Measurements from ENCODE around the gene HOXB6.
A peak's percentile ranks its signal among the peaks of the same experiment; 100 is the strongest.

The HOXB6 gene

DNA sequence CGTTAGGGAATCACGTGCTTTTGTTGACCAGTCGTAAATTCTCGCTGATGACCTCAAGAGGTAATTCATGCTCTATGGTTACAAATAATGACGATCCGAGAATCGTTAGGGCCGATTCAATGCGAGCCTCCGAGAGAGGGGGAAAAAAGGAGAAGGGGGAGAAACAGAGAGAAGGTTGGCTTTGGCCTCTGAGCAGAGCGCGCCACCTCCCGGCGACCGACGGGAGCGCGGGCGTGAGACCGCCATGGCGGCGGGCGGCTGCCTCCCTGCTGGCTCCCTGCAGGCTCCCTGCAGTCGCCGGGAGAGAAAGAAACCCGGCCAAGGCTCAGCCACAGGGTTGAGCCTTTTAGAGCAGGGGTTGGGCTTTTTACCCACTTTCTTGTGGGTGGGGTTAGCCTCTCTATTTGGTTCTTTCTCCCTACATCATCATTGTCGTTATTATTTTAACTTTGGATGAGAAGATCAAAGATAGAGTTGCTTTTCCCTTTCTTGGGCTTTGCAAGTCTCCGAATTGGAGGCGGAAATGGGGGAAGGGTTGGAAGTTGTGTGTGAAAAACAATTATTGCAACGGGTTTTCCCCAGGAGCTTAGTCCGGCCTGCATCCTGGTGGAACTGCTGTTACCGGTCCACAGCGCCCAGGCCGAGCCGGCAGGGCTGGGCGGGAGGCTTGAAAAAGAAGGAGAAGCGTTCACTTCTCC lies 10.8 kb downstream of the HOXB6 start:
- DNase-seq: peak; percentile 83

DNA sequence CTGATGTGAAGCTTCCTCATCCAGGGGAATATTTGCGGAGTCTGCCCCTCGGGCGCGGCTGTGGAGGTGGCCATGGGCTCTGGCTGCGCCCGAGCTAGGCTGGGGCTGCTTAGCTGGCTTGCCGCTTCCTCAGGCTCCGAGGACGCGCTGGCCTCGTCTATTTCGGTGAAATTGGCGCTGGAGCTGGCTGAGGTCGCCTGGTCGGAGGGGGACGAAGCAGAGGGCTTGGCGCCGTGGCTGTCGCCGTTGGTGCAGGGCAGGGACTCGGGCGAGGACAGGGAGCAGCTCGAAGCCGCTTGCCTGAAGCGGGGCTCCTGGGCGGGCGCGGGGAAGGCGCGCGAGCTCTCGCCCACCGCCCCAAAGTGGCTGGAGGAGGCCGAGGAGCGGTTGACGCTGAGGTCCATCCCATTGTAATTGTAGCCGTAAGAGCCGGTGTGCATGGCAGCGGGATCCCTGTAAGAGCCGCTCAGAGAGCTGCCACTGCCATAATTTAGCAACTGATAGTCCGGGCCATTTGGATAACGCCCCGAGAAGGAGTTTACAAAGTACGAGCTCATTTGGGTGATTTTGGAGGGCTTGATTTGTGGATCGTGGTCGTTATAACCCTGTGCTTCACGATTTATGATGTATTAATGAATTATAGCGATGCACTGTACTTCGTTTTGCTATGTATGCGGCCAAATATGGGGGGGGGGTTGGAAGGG lies 11.5 kb downstream of the HOXB6 start, which contains the start of gene HOXB5:
HOXB5 (minus strand) TSS at position 654 of the 704 bp plus-strand sequence; CDS start at position 557, 97 bp downstream.
- no peak for DNase-seq

DNA sequence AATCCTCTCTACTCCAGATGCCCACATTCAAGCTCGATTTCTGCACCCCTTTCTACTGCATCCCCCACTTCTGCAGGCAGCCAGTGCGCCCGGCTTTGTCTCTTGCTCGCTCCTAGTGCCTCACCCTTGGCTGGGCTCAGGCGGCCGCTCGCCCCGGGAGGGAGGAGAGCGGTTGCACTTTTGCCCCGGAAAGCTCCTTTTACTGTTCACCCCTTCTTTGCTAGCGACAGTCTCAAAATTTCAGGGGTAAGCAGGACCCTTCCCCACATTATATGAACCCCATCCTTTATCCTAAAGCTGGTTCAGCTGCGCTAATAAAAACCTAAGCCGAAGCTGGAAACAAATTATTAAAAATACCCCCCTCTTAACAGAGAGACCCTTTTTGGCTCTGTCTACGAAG lies 12.2 kb downstream of the HOXB6 start:
- no peak for DNase-seq

DNA sequence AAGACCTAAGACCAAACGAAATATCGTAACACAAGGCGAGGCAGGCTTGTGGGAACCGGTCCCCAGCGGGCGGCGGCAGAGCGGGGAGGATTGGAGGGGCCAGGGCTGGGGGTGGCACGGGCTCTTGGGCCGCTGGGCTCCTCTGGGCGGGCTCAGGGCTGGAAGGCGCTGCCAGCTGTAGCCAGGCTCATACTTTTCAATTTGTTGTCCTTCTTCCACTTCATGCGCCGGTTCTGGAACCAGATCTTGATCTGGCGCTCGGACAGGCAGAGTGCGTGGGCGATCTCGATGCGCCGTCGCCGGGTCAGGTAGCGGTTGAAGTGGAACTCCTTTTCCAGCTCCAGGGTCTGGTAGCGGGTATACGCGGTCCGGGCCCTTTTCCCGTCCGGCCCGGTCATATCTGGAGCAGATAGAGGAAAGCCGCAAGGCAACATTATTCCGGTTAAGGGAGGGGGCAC lies 12.7 kb downstream of the HOXB6 start:
- no peak for DNase-seq

DNA sequence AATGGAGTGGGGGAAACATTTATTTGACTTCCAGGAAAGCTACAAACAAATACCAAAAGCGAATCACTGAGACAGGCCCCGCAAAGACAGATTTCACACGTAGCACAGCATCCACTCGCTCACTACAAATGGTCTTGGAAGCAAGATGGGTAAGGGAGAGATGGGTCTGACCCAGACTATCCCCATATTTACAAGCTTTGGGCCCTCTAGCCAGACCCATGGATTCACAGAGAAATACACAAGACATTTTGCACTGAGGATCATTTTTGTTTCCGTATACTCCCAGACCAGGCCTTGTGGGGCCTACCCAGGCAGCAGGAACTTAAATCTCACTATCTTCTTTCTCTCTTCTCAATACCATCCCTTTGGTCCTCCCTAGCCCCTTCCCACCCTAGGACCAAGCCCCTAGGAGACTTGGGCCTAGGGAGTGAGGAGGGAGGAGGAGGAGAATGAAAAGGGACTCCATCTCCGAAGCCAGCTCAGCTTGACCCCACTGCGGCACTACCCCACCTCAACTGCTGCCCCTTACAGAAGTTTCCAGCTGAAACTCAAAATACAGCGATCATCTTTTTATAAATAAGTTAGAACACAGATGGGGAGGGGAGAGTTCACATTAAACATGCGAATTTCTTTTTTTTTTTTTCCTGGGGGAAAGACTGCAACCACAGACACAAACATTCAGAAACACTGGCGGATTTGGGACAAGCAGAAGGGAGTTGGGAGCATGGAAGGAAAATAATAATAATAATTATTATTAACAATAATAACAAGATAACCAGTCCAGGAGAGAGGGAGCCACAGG lies 13.3 kb downstream of the HOXB6 start:
- DNase-seq: no peak

DNA sequence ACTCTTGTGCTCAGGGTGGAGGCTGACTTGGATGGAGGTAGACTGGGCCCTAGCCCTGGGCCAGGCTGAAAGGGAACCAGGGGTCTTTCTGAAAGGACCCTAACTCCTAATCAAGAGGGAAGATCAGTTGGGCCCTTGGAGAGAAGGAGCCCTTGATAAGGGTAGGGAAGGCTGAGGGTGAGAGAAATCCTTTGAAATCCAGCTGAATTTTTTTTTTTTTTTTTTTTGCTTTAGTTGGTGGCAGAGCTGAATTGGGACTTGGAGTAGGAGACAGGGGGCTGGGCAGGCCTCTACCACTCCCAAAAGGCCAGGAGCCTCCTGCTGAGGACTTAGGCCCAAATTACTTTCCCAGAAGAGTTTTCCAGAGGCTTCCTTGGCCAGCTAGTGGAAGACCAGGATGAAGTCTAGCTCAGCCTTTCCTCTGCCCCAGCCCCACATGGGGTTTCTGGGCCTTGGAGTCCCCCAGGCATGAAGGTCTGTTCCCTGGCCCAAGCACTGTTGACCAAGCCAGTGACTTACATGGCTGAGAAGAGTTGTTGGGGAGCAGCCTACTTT lies 14.1 kb downstream of the HOXB6 start:
- DNase-seq: no peak

DNA sequence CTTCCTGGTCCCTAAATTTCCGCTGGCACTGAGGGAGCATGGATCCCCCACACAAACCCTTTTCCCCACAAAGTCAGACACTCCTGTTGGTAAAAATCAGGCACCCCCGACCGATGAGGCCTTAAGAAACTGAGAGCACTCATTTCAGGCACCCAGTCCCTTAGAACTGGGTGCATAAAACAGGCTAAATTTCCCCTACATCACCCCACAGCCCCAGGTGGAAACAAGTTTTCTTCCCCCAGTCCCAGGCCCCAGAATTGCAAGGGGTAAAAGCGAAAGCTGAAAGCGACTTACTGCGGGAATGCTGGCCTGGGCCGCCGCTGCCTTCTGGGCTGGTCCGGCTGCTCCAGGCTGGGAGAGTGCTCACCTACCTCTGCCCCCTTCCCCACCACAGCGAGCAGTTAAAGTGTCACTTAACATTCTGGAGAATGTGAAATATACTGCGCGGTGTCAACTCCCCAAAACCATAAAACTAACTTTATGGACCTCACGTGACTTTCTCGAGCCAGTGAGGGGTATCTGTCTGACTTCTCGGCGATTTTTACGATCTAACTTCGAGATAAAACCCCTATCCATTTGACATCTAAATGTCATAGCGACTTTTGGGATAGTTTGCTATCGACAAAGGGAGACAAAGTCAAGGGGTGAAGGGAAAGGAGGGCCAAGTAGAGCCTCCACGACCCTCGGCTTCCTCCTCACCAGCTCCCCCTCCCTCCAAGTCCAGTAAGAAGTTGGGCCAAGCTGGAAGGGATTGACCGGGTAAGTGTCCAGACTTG lies 14.8 kb downstream of the HOXB6 start, which contains the start of gene HOXB3:
HOXB3 (minus strand) TSS at position 411 of the 776 bp plus-strand sequence. CDS start 37,767 bp downstream, outside the sequence.
- no peak for DNase-seq

DNA sequence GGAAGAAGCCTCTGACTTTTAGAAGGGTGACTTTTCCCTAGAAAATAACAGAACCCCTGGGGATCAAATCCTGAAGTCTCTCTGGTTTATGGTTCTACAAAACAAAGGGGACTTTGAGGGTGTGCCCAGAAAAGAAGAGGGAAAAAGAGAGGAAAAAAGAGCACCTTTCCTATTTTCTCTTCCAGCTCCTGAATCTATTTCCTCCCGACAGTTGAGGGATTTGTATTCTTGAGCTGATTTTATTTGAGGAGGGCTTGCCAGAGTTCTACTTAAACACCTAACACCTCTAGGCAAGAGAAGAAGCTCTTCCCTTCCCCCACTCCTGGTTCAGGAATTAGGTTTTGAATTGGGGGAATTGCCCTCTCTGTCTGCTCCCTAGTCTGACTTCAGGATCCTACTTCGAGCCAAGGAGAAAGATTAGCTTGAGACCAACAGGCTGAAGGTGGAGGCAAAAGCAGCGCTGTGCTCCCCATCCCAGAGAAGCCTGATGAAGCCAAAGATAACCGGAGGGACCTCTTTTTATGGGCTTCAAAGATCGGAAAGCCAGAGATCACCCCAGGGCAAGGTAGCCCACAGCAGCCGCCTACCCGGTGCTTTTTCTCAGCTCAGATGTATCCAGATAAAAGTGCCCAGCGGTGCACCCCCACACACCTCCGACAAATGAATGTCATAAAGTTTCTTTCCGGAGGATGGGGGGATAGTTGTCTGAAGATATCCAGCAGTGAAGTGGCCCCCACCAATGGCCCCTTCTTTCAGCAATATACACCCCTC lies 15.5 kb downstream of the HOXB6 start:
- no peak for DNase-seq

DNA sequence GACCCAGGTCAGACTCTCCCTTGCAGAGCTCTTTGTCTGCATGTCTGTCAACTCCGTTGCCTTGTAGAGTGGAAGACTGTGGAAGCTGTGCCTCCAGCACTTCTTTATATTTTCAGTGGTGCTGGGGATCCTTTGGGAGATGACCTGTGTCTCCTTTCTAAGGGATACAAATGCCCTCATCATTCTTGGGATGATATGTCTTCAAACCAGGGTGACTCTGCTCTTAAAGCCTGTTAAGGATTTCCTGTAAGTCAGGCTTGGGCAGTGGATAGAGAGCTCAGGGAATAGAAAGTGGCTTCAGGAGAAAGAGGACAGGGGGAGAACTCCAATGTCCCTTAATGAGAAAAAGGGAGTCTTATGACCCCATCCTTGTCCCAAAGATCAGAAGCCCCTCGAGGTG lies 16.3 kb downstream of the HOXB6 start:
- DNase-seq: no peak

DNA sequence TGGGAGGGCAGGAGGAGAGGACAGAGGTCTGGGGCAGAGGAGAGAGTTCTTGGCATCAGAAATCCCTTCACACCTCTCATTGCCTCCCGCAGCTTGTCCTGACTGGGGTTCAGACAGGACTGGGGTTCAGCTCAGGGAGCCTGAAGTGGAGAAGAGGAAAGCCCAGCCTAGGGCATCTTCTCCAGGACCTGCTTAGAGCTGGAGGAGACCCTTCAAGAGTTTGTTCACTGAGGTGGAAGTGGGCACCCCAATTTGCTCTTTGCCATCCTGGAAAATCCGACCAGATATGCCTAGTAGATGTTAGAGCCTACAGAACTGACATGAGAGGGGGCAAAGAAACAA lies 16.7 kb downstream of the HOXB6 start:
- DNase-seq: no peak

DNA sequence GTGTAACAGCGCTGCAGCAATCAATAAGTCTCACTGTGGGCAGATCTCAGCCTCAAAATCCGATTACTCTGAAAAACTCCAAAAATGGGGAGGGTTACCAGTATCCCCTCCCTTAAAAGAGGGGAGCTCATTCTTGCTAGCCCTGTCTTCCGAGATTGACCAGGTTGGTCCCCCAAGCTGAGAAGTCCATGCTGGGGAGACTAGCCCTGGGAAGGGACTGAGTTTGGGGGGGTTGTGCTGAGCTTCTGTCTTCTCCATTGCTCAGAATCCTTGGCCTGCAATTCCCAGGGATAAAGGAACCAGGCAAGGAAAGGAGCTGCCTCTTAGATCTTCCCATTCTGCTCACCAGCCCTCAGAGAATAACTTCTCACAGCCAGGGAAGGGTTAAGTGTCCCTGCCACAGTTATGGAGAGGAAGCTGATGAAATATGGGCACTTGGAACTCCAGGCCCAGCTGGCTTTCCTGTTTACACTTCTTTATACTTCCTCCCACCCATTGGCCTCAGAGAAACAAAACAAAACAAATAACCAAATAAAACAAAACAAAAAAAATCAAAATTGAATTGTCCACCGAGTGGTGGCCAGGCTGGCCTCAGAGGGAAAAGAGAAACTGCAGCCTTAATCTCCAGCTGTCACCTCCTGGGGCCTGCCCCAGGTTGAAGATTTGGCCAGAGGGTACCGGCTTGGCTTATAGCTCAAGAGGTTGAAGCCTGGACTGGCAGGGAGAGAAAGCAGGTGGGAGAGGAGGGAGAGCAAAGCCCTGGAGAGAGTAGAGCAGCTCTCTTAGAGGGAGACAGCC lies 17.3 kb downstream of the HOXB6 start:
- no peak for DNase-seq

DNA sequence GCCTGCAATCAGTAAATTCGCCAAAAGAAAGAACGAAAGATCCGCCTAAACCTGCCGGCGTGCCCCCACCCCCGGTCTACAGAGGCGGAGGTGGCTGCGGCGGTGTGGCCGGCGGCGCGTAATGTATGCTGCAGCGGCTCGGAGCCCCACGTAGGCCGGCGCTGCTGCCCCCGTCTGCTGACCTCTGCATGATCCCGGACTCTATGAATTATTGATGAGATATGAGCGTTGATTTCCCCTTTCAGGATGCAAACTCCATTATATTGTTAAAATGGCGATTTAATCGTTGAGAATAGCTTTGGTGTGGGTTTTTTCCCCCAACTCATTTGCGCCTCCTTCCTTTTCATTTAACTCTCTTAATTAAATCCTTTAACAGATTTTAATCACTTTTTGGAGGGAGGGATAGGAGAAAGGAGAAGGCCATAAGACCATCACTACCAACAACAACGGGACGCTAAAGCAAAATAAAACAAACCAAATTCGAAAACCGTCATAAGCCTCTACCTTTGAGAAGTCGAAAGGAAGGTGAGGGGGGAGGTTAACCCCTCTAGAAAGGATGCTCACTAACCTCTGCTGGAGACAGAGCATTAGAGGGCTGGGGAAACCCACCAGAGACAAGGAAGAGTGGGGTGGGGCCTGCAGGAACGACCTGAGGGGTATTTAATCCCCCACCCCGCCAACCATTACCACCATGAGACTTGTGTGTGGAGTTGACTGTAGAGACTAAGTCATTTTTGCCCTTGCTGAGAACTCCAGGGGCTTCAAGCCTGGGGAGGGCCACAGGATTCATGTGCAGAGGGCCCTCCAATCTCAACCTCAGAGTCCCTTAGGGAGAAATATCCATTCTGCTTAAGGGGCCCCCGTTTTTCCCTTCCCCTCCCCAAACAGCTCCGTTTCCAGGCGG lies 18.2 kb downstream of the HOXB6 start:
- DNase-seq: no peak

DNA sequence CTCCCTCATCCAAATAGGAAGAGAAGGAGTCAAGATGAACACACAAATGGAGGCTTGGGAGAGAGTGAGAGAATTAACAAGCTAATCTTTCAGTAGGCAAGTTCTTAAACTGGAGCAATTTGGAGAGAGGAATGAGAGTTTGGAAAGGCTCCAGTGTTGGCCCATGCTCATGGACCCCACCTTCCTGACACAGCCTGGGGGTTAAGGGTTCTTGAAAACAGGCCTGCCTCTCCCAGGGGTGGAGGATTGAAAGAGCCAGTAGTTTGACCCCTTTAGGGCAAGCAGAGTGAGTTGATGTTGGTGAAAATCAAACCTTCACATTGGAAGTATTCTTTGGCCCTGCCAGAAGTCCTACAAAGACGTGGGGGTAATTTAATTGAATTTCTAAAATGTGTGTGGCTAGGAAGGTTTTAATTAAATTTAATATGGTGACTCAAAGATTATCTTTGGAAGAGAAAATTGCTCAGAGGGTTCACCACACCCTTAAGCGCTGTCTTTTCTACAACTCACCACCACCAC lies 20.5 kb downstream of the HOXB6 start:
- DNase-seq: no peak

DNA sequence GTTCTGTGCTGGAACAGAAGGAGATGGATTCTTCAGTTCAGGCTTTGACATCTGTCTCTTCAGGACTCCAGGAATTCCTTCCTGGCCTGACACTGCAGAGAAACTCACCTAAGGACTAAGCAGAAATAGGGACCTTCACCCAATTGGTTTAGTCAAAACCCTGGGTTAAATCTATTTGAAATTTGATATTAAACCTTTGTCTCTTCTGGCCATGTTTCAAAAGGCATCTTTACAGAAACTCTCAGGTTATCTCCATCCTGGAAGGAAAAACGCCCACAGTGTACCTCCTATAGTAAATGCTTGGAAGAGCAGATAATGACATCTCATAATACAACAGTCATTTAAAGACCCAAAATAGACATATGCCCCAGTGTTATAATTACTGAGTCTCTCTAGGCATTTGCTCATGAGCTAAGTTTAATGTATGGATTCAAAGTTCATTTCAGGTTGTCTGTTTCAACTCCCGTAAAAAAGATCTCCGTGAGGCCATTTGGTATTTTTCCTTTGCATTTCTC lies 21.0 kb downstream of the HOXB6 start:
- no peak for DNase-seq

DNA sequence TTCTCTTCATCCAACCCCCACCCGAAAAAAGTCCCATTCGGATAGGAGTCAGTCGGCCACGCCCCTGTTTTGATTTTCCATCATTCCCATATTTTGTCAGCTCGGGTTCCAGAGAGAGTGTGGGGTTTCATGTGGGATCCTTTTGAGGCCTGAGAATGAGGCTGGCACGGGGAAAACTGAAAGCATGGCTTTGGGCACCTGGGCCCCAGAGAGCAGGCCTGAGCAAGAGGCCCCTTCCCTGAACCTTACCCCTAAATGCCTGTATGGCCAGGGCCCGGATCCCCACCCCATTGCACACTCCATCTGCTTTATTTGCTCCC lies 22.1 kb downstream of the HOXB6 start:
- no peak for DNase-seq

DNA sequence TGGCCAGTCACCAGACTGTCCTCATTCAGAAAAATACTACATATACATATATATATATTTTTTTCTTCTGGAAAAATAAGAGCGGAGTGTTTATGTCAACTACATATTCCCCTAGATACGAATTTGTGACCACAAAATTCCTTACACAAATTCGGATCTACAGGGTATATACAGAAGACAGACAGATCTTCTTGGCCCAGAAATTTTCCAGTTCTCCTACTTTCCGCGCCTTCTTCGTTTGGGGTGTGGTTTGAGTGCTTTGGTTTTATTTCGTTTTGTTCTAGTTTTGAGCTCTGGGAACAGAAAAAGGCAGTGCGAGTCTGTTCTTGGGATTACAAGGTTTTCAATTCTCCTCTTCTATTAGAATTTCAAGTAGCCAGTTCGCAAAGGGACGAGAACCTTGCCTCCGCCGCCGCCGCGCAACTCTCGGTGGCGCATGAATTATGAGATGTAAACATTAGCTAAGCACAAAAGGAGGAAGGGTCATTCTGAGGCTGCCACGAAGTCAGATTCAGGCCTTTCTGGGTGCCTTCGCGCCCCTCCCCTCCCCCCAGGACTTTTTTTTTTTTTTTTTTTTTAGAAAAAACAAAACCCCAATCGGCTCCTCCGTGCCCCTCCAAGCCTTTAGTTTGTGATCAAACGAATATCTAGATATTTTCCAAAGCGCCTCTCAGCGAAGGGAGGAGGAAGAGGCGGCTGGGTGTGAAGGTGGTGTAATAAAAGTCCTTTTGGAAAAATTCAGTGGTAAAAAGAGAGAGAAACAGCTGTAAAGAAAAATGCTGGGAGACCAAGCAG lies 24.8 kb downstream of the HOXB6 start:
- DNase-seq: no peak

DNA sequence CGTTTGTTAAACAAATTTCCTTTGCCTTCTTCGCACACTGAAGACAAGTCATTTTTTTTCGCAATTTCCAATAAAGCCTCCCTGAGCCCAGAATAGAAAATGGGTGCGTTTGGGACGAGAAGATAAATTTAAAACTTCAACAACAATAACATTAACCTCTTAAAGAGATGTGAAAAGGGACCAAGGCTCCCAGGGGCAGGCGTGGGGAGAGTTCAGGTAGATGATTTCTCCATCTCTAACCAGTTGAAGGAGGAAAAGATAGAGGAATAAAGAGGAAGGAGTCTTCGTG lies 25.4 kb downstream of the HOXB6 start:
- DNase-seq: no peak

DNA sequence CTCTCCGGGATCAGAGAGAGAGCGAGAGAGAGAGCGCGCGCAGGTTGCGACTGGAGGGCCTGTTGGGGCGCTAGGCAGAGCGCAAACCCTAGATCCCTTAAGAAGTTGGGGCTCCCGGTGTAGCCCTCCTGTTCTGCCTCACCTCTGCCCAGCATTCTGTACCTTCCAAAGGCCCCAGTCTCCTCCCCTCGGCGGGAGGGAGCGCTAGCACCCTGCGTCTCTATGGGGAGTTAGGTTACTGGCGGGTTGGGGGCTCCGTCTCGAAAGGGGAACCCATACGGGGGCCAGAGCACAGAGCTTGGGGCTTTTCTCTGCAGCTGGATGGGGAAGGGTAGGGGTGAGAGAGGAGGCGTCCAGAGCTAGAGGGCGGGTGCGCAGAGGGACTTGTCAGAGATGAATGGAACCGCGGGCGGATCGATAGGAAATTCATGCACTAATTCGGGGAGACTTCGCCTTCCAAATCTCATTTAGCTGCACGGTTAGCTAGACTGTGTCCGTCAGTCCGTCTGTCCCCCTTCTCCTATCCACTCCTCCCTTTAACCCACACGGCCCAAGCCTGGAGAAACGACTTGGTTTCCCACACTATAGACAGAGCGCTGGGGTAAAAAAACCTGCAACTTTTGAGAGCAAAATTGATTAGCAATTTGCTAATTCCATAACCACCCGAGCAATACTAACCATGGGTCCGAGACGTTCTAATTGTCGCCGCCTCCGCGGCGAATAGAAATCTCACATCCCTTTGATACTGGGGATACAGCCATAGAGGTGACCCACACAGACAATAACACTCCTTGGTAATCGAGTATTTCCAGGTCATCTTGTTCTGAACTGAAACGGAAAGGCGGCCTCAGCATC lies 25.9 kb downstream of the HOXB6 start:
- DNase-seq: no peak
